Retinal pigment epithelial cell (primary cell): Measurements from ENCODE around the gene BNIP2.
A peak's percentile ranks its signal among the peaks of the same experiment; 100 is the strongest.

Experiments
- DNase-seq: peaks from one replicate; pipeline ENCODE4 v3.0.0-alpha.2; 2010; ENCODE audit warnings: low read depth
- H3K4me3 ChIP-seq: 2 replicates; pipeline ENCODE4 v1.5.1; 2011; ENCODE audit warnings: mild to moderate bottlenecking, low read length, control low read depth, moderate library complexity
- TF ChIP-seq, protein P1 (sequence below): conservative IDR thresholded peaks from 2 replicates; pipeline ENCODE4 v1.5.1; 2011; ENCODE audit warnings: low read depth, low read length, control low read depth, inconsistent platforms

The BNIP2 gene

DNA sequence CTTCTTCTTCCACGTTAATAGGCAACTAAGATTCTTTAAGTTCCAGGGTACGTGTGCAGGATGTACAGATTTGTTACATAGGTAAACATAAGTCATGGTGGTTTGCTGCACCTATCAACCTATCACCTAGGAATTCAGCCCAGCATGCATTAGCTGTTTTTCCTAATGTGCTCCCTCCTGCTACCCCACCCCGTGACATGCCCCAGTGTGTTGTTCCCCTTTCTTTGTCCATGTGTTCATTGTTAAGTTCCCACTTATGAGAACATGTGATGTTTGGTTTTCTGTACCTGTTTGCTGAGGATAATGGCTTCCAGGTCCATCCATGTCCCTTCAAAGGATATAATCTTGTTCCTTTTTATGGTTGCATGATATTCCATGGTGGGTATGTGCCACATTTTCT is 52.9 kb downstream of the BNIP2 start:
- H3K4me3 ChIP-seq, result no peak overlapping the region
- no peak for DNase-seq
- TF ChIP-seq, protein P1, sequence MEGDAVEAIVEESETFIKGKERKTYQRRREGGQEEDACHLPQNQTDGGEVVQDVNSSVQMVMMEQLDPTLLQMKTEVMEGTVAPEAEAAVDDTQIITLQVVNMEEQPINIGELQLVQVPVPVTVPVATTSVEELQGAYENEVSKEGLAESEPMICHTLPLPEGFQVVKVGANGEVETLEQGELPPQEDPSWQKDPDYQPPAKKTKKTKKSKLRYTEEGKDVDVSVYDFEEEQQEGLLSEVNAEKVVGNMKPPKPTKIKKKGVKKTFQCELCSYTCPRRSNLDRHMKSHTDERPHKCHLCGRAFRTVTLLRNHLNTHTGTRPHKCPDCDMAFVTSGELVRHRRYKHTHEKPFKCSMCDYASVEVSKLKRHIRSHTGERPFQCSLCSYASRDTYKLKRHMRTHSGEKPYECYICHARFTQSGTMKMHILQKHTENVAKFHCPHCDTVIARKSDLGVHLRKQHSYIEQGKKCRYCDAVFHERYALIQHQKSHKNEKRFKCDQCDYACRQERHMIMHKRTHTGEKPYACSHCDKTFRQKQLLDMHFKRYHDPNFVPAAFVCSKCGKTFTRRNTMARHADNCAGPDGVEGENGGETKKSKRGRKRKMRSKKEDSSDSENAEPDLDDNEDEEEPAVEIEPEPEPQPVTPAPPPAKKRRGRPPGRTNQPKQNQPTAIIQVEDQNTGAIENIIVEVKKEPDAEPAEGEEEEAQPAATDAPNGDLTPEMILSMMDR, result no peak

DNA sequence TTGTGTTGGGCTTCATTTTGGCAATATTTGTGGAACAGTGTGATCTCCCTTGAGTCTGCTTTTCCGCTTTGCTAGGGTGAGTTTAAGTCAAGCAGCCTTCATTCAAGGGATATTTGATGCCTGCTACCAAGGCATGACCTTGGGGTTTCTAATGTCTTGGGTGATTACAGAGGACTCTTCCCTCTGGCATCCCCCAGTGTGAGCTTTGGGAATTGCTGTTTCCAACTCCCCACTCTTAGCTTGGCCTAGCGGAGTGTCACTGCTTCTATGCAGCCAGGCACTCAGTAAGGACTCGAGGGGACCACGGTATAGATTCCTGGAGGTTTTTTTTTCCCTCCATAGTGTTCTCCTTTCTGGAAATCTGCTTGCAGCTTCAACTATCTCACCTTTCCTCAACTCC is 56.4 kb downstream of the BNIP2 start:
- no peak overlapping the region for H3K4me3 ChIP-seq
- no peak for DNase-seq
- TF ChIP-seq, protein P1, result peak; percentile 46

DNA sequence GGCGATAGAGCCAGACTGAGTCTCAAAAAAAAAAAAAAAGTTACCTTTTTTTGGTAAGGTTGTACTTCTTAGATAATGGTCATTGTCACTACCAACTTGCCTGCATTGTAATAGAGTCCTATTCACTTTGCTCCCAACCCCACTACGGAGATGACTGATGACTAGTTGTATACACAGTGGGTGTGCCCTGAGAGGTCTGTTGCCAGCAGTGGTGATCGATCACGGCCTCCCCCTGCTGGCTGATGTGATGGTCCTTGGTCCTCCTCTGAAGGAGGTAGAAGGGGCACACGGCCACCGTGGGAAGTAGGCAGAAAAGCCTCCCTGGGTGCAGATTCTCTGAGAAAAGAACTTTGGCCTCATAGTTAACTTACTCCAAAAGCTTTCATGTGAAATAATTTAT is 66.8 kb downstream of the BNIP2 start:
- TF ChIP-seq, protein P1, result peak; percentile 55
- no peak overlapping the region for H3K4me3 ChIP-seq
- no peak for DNase-seq

DNA sequence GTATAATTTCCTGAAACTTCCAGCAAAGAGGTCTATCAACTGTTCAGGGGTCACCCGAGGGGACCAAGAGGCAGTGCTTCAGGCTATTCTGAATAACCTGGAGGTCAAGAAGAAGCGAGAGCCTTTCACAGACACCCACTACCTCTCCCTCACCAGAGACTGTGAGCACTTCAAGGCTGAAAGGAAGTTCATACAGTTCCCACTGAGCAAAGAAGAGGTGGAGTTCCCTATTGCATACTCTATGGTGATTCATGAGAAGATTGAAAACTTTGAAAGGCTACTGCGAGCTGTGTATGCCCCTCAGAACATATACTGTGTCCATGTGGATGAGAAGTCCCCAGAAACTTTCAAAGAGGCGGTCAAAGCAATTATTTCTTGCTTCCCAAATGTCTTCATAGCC is 70.7 kb downstream of the BNIP2 start:
- TF ChIP-seq, protein P1, result no peak
- no peak overlapping the region for H3K4me3 ChIP-seq
- DNase-seq, result no peak

DNA sequence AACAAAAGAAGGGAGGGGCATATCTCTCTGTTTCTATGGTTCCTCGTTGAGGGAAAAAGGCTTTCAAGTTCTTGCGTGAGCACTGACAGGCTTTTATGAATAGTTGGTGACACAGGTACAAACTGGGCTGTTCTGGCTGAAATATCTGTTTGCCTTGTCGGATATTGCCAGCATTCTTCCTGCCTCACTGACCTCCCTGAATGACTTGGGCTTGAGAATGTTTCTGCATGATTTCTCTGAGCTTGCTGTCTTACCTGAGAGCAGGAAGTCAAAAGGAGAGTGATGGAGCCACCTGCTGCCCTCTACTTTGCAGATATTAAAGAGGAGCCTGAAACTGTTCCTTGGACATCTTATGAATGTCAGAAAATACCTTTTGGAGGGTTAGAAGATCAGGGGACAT is 72.7 kb downstream of the BNIP2 start:
- no peak overlapping the region for H3K4me3 ChIP-seq
- TF ChIP-seq, protein P1, result no peak
- DNase-seq, result no peak

DNA sequence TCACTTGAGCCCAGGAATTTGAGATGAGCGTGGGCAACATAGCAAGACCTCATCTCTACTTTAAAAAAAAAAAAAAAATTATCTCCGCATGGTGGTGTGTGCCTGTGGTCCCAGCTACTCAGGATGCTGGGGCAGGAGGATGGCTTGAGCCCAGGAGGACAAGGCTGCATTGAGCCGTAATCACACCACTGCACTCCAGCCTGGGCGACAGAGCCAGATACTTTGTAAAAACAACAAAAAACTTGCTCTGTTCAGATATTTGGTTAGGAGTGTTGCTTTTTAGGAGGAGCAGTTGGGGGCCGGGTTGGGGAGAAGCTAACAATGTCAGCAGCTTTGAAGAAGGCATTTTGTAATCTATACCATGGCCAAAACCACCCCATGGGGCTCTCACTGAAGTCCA is 73.5 kb downstream of the BNIP2 start:
- no peak overlapping the region for H3K4me3 ChIP-seq
- DNase-seq, result no peak
- TF ChIP-seq, protein P1, result no peak

DNA sequence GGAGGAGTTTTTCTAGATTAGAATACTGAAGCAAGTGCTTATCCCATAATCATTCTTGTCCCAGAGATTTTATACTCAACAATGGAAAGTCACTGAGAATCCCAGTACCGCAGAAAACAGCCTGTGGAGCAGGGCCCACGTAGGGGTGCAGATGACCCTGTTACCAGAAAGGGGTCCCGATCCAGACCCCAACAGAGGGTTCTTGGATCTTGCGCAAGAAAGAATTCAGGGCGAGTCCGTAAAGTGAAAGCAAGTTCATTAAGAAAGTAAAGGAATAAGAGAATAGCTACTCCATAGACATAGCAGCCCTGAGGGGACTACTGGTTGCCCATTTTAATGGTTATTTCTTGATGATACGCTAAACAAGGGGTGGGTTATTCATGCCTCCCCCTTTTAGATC is 75.0 kb downstream of the BNIP2 start:
- TF ChIP-seq, protein P1, result no peak
- DNase-seq, result no peak
- H3K4me3 ChIP-seq, result no peak overlapping the region
